ENCODE measurements around the gene TRIM14.
A peak's percentile ranks its signal among the peaks of the same experiment; 100 is the strongest.

Gene TRIM14, protein sequence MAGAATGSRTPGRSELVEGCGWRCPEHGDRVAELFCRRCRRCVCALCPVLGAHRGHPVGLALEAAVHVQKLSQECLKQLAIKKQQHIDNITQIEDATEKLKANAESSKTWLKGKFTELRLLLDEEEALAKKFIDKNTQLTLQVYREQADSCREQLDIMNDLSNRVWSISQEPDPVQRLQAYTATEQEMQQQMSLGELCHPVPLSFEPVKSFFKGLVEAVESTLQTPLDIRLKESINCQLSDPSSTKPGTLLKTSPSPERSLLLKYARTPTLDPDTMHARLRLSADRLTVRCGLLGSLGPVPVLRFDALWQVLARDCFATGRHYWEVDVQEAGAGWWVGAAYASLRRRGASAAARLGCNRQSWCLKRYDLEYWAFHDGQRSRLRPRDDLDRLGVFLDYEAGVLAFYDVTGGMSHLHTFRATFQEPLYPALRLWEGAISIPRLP

DNA sequence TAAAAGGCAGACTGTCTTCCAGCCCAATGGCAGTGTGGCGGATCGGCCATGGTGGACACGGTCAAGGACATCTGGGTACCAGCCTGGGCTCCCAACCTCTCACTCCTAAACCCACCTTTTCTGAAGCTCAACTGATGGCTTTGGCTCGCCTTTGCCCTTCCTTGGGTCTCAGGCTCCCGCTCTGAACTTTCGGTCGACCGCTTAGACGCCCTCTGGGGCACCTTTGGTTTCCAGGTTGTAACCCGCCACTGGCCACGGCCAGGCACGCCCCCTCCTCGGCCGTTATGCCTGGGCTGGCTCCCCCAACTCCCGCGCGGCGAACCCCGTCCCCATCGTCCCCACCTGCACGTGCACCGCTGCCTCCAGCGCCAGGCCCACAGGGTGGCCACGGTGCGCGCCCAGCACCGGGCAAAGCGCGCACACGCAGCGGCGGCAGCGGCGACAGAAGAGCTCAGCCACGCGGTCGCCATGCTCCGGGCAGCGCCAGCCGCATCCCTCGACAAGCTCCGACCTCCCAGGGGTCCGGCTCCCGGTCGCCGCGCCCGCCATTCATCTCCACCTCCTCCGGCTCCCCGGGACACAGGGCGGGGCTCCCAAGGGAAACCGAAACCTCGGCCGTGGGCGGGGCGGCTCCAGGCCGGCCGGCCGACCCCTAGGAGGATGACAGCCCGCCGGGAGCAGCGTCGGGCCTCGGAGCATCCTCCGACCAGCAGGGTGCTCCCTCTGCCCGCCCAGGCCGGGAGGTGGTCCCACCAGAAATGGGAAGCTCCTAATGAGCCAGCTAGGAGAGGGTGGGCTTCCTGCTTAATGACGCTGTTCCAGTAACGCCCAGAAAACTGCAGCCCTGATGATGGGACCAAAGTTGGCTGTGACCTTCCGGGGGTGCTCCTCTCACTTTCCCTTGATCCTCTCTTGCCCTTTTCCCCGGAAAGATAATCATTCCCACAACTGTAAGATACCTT is at the start of gene TRIM14:
Gene TRIM14 (minus strand): TSS at position 583 of the 962 bp plus-strand sequence. CDS start 34 bp downstream, at position 549.
- DNase-seq (ENCODE audit: extremely low read depth, low read depth): peak; percentile 22

DNA sequence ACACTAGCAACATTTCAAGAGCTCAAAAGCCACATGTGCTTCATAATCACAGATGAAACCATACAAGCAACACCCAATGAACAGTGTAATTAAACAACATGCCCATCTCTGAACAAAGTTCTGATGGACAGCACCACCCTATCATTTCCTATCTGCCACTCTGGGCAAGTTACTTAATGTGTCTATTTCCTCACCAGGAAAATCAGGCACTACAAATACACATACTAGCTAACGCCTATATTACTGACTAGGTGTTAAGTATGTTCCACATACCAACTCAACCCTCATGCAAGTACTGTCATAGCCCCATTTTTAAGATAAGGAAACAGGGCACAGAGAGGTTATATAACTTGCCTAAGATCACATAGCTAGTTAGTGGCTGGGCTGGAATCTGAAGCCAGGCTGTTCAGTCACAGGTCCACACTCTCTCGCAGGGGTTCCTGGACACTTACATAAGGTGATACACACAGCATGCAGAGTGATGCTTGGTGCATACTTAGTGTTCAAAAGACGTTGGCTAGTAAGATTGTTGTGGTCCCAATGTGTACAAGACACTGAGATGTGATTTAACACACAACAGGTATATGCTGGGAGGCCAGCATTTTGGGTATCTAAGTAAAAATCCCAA is 49.2 kb upstream of the TRIM14 start:
- TF ChIP-seq, protein P1, sequence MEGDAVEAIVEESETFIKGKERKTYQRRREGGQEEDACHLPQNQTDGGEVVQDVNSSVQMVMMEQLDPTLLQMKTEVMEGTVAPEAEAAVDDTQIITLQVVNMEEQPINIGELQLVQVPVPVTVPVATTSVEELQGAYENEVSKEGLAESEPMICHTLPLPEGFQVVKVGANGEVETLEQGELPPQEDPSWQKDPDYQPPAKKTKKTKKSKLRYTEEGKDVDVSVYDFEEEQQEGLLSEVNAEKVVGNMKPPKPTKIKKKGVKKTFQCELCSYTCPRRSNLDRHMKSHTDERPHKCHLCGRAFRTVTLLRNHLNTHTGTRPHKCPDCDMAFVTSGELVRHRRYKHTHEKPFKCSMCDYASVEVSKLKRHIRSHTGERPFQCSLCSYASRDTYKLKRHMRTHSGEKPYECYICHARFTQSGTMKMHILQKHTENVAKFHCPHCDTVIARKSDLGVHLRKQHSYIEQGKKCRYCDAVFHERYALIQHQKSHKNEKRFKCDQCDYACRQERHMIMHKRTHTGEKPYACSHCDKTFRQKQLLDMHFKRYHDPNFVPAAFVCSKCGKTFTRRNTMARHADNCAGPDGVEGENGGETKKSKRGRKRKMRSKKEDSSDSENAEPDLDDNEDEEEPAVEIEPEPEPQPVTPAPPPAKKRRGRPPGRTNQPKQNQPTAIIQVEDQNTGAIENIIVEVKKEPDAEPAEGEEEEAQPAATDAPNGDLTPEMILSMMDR (IDR thresholded peaks at IDR 0.05; ENCODE audit: low read depth, low read length): no peak
- DNase-seq (ENCODE audit: extremely low read depth, low read depth): no peak

More for the DNA sequence above, at the start of gene TRIM14:
- TF ChIP-seq, protein P1 (IDR thresholded peaks at IDR 0.05; ENCODE audit: low read depth, low read length): peak; percentile 22

DNA sequence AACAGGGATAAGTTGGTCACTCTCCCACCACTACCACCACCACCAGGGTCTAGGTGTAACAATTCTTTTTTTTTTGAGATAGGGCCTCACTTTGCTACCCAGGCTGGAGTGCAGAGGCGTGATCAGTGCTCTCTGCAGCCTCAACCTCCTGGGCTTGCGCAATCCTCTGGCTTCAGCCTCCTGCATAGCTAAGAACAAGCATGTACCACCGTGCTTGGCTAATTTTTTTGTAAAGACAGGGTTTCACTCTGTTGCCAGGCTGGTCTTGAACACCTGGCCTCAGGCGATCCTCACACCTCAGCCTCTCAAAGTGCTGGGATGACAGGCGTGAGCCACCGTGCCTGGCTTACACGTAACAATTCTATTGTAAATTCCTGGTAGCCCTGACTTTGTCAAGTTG is 45.9 kb upstream of the TRIM14 start:
- TF ChIP-seq, protein P1 (IDR thresholded peaks at IDR 0.05; ENCODE audit: low read depth, low read length): no peak
- no peak for DNase-seq (ENCODE audit: extremely low read depth, low read depth)

DNA sequence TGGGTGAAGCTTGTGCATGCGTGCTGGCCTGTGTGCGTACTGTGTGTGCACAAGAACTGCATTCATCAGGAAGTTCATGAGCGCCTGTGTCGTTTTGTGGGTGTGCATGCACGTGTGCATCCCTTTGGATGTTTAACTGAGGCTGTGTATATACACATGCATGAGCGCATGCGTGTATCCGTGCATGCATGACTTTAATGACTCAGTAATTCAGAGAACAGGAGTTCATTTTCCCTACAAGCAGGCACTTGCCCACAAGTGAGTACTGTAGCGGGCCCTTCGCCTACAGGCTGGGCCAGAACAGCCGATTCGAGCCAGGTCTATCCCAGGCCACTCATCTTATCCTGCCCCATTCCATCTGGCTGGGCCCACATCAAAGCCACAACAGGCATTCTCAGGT is 43.6 kb upstream of the TRIM14 start:
- TF ChIP-seq, protein P1 (IDR thresholded peaks at IDR 0.05; ENCODE audit: low read depth, low read length): no peak
- DNase-seq (ENCODE audit: extremely low read depth, low read depth): no peak

DNA sequence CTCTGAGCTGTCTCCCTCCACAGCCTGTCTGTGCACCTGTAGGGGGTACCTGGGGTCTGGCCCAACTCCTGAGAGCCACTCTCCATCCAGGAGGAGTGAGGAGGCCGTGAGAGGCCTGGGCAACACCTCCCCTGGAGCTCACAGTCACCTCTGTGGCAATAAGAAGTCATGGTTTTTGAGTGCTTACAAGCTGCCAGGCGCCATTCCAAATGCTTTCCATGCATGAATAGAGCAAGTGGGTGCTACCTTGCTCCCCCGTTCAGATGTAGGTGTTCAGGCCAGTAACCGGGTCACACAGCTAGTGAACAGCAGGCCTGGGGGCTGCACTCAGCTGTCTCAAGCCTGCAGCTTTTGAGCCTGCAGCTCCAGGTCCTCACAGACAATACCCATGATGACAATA is 42.8 kb upstream of the TRIM14 start:
- no peak for DNase-seq (ENCODE audit: extremely low read depth, low read depth)
- TF ChIP-seq, protein P1 (IDR thresholded peaks at IDR 0.05; ENCODE audit: low read depth, low read length): no peak

DNA sequence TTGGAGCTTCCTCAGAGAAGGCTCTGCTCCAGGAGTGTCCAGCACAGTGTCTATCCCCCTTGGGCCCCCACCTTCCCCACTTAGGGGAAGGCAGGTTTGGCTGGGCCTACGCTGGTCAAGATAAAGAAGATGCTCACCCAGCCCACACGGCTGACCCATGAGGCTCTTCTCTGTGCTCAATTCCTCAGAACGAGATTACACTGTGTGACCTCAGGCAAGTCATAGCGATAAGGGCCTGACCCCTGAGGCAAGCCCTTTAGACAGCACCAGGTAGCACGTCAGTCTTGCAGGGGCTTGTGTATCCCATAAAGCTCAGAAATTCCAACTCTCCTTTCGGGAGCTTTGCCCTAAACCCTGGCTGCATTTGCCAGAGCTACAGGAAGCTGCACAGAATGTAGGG is 40.8 kb upstream of the TRIM14 start:
- DNase-seq (ENCODE audit: extremely low read depth, low read depth): no peak
- TF ChIP-seq, protein P1 (IDR thresholded peaks at IDR 0.05; ENCODE audit: low read depth, low read length): no peak

All from AG09319 (cell line).